GM23338 (cell line): Measurements from ENCODE around the gene ZNF280C. TPM values are rescaled to one million over a fixed set of nuclear protein-coding genes. Genes with fewer than 3 reads are reported as not detected.

ENCODE experiments used
- ATAC-seq: fragments of 200-7000 bp; cut with Tn5 transposase; 3 replicates; pipeline ENCODE4 v1.9.1; 2020
- DNase-seq: peaks from one replicate; pipeline ENCODE4 v3.0.0-alpha.2; 2015; ENCODE audit warnings: low spot score
- H2AFZ ChIP-seq: fragments of 200-600 bp; sonication (generic); 2 replicates; pipeline ENCODE4 v1.8.0; 2016; ENCODE audit warnings: antibody characterized with exemption, mild to moderate bottlenecking, moderate library complexity
- H3F3A ChIP-seq: fragments of 200-600 bp; sonication (generic); replicated peaks from 2 replicates; pipeline ENCODE4 v1.8.0; 2017; ENCODE audit warnings: antibody characterized with exemption, mixed run types, low read depth
- H3K27ac ChIP-seq: fragments of 200-600 bp; sonication (generic); 2 replicates; pipeline ENCODE4 v1.6.1; 2016; ENCODE audit warnings: low read depth
- H3K27me3 ChIP-seq: fragments of 200-600 bp; sonication (generic); 2 replicates; pipeline ENCODE4 v1.8.0; 2016; ENCODE audit warnings: mild to moderate bottlenecking, mixed run types, moderate library complexity; ENCODE audit not compliant: insufficient read depth
- H3K36me3 ChIP-seq: fragments of 200-600 bp; sonication (generic); 2 replicates; pipeline ENCODE4 v1.8.0; 2016; ENCODE audit warnings: mild to moderate bottlenecking; ENCODE audit not compliant: insufficient read depth
- H3K4me1 ChIP-seq: fragments of 200-600 bp; sonication (generic); 2 replicates; pipeline ENCODE4 v1.8.0; 2016; ENCODE audit warnings: mild to moderate bottlenecking, moderate library complexity; ENCODE audit not compliant: insufficient read depth
- H3K4me2 ChIP-seq: fragments of 200-600 bp; sonication (generic); 2 replicates; pipeline ENCODE4 v1.7.1; 2017; ENCODE audit warnings: mixed run types
- H3K4me3 ChIP-seq: fragments of 200-600 bp; sonication (generic); 2 replicates; pipeline ENCODE4 v1.6.1; 2016; ENCODE audit warnings: mixed run types
- H3K79me2 ChIP-seq: fragments of 200-600 bp; sonication (generic); replicated peaks from 2 replicates; pipeline ENCODE4 v1.8.0; 2017; ENCODE audit warnings: mild to moderate bottlenecking; ENCODE audit not compliant: insufficient read depth
- H3K9me2 ChIP-seq: fragments of 200-600 bp; sonication (generic); 2 replicates; pipeline ENCODE4 v1.8.0; 2017; ENCODE audit not compliant: insufficient read depth
- H4K20me1 ChIP-seq: fragments of 200-600 bp; sonication (generic); replicated peaks from 2 replicates; pipeline ENCODE4 v1.8.0; 2017; ENCODE audit warnings: mild to moderate bottlenecking; ENCODE audit not compliant: insufficient read depth
- H3K27ac Mint-ChIP-seq: 2 replicates; pipeline ENCODE4 v1.8.0; 2020; ENCODE audit warnings: inconsistent platforms, mild to moderate bottlenecking, moderate library complexity, mixed read lengths
- H3K27me3 Mint-ChIP-seq: 3 replicates; pipeline ENCODE4 v1.8.0; 2022; ENCODE audit warnings: low read depth, mild to moderate bottlenecking, moderate library complexity, mixed read lengths, inconsistent platforms; ENCODE audit not compliant: insufficient read depth, poor library complexity
- H3K36me3 Mint-ChIP-seq: 3 replicates; pipeline ENCODE4 v1.8.0; 2021; ENCODE audit warnings: low read depth, mild to moderate bottlenecking, inconsistent platforms, moderate library complexity, mixed read lengths
- H3K4me1 Mint-ChIP-seq: 3 replicates; pipeline ENCODE4 v1.8.0; 2020; ENCODE audit warnings: mild to moderate bottlenecking, inconsistent platforms, mixed read lengths
- H3K4me3 Mint-ChIP-seq: 3 replicates; pipeline ENCODE4 v1.8.0; 2021; ENCODE audit warnings: moderate library complexity, mild to moderate bottlenecking, inconsistent platforms, mixed read lengths
- H3K9me3 Mint-ChIP-seq: 3 replicates; pipeline ENCODE4 v1.8.0; 2020; ENCODE audit warnings: moderate library complexity, mild to moderate bottlenecking, inconsistent platforms, mixed read lengths
- CREB1 ChIP-seq: fragments of 250-450 bp; sonication (Bioruptor Pico); IDR thresholded peaks from 2 replicates; pipeline ENCODE4 v1.5.0; 2020; ENCODE audit warnings: low read depth, mild to moderate bottlenecking, moderate library complexity
- CTCF ChIP-seq, 2 experiments: fragments of 200-600 bp in 1 of 2; sonication (generic) in 1 of 2; conservative IDR thresholded peaks; 2 replicates each; pipeline versions ENCODE4 v1.5.1 to v1.6.1; 2016 to 2017; ENCODE audit warnings: antibody characterized with exemption in 2 of 2, low read depth in 2 of 2, mild to moderate bottlenecking in 2 of 2, moderate library complexity in 1 of 2
- ETS1 ChIP-seq: IDR thresholded peaks from 2 replicates; pipeline ENCODE4 v1.6.1; 2016; ENCODE audit warnings: antibody characterized with exemption
- EZH2phosphoT487 ChIP-seq: fragments of 200-600 bp; sonication (generic); IDR thresholded peaks from one replicate; pipeline ENCODE4 v1.8.1; 2018; ENCODE audit warnings: antibody characterized with exemption; ENCODE audit not compliant: unreplicated experiment
- POLR2AphosphoS5 ChIP-seq: IDR thresholded peaks from 2 replicates; pipeline ENCODE4 v1.6.1; 2016; ENCODE audit warnings: antibody characterized with exemption, low read depth
- REST ChIP-seq: IDR thresholded peaks from one replicate; pipeline ENCODE4 v1.6.1; 2018; ENCODE audit warnings: antibody characterized with exemption; ENCODE audit not compliant: unreplicated experiment
- ZNF114 ChIP-seq: fragments of 250-450 bp; sonication (Bioruptor Pico); IDR thresholded peaks from 2 replicates; pipeline ENCODE4 v1.5.0; 2020; ENCODE audit warnings: mild to moderate bottlenecking, moderate library complexity
- ZNF331 ChIP-seq: fragments of 250-450 bp; sonication (Bioruptor Pico); IDR thresholded peaks from 2 replicates; pipeline ENCODE4 v1.5.0; 2020; ENCODE audit warnings: low read depth, mild to moderate bottlenecking, moderate library complexity
- polyA plus RNA-seq: library from polyadenylated mRNA; unstranded; fragments of >200 nt; fragmentation: Nextera tagmentation; extraction: Ambion mirVana; gene quantifications from 2 replicates; pipeline ENCODE4 v1.2.1, GENCODE V29; 2016
- total RNA-seq: library from RNA; depleted of rRNA; stranded (reverse); fragments of >200 nt; shearing (Covaris generic); gene quantifications from 2 replicates; pipeline ENCODE4 v1.2.3, GENCODE V29; 2014

The ZNF280C gene
- total and polyA plus RNA-seq, 2 experiments from 2014 or later: 7.9 to 14.4 TPM

GRCh38 chrX:130171446-130172126 is 97.1 kb downstream of the ZNF280C start, which contains the start of gene RAB33A (continued):
- TF ChIP-seq REST (no peak), ZNF114 (CRISPR knock-in tag) (no peak), ZNF331 (CRISPR knock-in tag) (no peak), EZH2phosphoT487 (no peak)

- Histone ChIP-seq H3K79me2 (no peaks in the 10 kb centered on the region), H3K4me3 (peak overlapping the region; percentile 65), H3K4me2 (peak overlapping the region; percentile 84), H3K36me3 (no peaks in the 10 kb centered on the region), H3K27ac (no peak overlapping the region), H3K4me1 (peaks cover 5% of the 10 kb centered on the region; the same call in 1 of the 2 replicates), H2AFZ (0 out of 2 replicates have a peak overlapping the region, but pooled peaks have one; percentile 72), H4K20me1 (no peaks in the 10 kb centered on the region), H3K9me2 (no peaks in the 10 kb centered on the region), H3K27me3 (peaks cover 13% of the 10 kb centered on the region; the same call in 1 of the 2 replicates), H3F3A (no peaks in the 10 kb centered on the region)
- H3K36me3 Mint-ChIP-seq: no peaks in the 10 kb centered on the region; the same call in 2 of the 3 replicates
- H3K27ac Mint-ChIP-seq: no peak overlapping the region
- DNase-seq (peak; percentile 71), ATAC-seq (peak; percentile 87)
- H3K4me1 Mint-ChIP-seq: peaks cover 16% of the 10 kb centered on the region; the same call in 2 of the 3 replicates
- peak overlapping the region; percentile 87 for H3K4me3 Mint-ChIP-seq
- no peaks in the 10 kb centered on the region; the same call in 2 of the 3 replicates for H3K9me3 Mint-ChIP-seq
- TF ChIP-seq POLR2AphosphoS5: peak; percentile 76
- no peak for TF ChIP-seq ETS1
- H3K27me3 Mint-ChIP-seq: peaks cover 16% of the 10 kb centered on the region
Observed at GRCh38 chrX:130170752-130171445, 97.8 kb downstream of the ZNF280C start.

GRCh38 chrX:130167040-130167439 is 101.7 kb downstream of the ZNF280C start:
- H3K27me3 Mint-ChIP-seq: peaks cover 1% of the 10 kb centered on the region

More at GRCh38 chrX:130167040-130167439, 101.7 kb downstream of the ZNF280C start:
- H3K27ac ChIP-seq: no peak overlapping the region
- no peaks in the 10 kb centered on the region for H3K36me3 ChIP-seq
- peak overlapping the region; percentile 84 for H3K4me3 ChIP-seq
- Mint-ChIP-seq H3K36me3 (no peaks in the 10 kb centered on the region; the same call in 1 of the 3 replicates), H3K9me3 (no peaks in the 10 kb centered on the region; the same call in 2 of the 3 replicates), H3K27ac (no peak overlapping the region), H3K4me1 (peaks cover 15% of the 10 kb centered on the region; the same call in 2 of the 3 replicates), H3K4me3 (peak overlapping the region; percentile 94)
- no peak overlapping the region for H2AFZ ChIP-seq
- H3K9me2 ChIP-seq: no peaks in the 10 kb centered on the region
- no peak for DNase-seq
- TF ChIP-seq CTCF (conservative IDR thresholded peaks at IDR 0.05; ENCODE audit: low read depth in 2 of 2): no peak
- TF ChIP-seq CREB1 (CRISPR knock-in tag): no peak
- no peak for TF ChIP-seq ETS1
- TF ChIP-seq ZNF114 (CRISPR knock-in tag): no peak
- peaks cover 28% of the 10 kb centered on the region for H3K79me2 ChIP-seq
- no peak for ATAC-seq
- peaks cover 3% of the 10 kb centered on the region; the same call in 1 of the 2 replicates for H3K27me3 ChIP-seq
- H3F3A ChIP-seq: no peaks in the 10 kb centered on the region
- H3K4me1 ChIP-seq: peaks cover 12% of the 10 kb centered on the region
- H4K20me1 ChIP-seq: no peaks in the 10 kb centered on the region
- peak overlapping the region; percentile 92 for H3K4me2 ChIP-seq
